AG08396 (cell line): ENCODE measurements around the gene MAGEA1.
"Not testable (repeated sequence)": the region's sequence is repeated elsewhere in the genome, so short reads cannot be mapped to it uniquely, and the experiment has no call there.

Experiments used
- DNase-seq: peaks from one replicate; pipeline ENCODE4 v3.0.0; 2012; ENCODE audit warnings: low spot score, mixed read lengths

MAGEA1 gene

GRCh38 chrX:153179131-153179530 lies at the start of gene MAGEA1:
MAGEA1 (plus strand) TSS chrX:153179284; CDS start chrX:153182390, 3,106 bp downstream.
- DNase-seq: no peak

DNA sequence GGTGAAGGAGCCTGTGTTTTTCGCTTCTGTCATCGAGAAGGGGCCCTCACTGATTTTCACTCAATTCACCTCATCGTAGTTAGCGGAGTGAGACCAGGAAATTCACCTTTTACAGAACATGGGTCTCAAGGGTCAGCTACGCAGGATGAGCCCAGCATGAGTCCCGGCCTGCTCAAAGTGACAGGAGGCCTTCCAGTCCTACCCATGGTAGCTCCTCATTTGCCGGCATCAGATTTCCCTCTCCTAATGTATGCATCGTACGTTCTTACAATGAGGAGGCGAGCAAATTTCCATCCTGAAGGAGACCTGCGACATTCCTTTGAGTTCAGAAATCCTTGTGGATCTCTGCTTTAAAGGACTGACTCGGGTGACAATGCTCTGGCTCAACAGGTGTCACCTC lies 46.2 kb upstream of the MAGEA1 start:
- DNase-seq: not testable (repeated sequence)

- DNase-seq: not testable (repeated sequence)
Observed at GRCh38 chrX:153139074-153139473, 40.0 kb upstream of the MAGEA1 start.

DNA sequence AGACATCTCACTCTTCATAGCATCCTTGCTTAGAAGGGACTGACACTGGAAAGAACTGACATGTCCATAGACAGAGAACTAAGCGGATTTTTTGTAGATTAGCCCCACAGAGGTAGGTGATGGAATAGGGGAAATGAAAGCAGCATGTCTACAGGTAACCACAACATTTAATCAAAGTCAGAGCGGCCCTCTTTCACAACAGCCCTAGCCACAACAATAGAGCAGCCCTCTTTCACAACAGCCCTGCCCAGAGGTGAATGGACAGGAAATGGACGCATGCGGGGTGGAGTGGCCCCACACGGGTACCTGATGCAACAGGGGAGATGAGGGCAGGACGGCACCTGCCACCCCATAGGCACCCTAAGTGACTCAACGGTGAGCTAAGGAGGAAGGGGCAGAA lies 32.8 kb upstream of the MAGEA1 start:
- DNase-seq: not testable (repeated sequence)

GRCh38 chrX:153153516-153153915 lies 25.6 kb upstream of the MAGEA1 start:
- no peak for DNase-seq

- DNase-seq: no peak
Observed at GRCh38 chrX:153157450-153157849, 21.6 kb upstream of the MAGEA1 start.

- DNase-seq: no peak
Observed at GRCh38 chrX:153158319-153158718, 20.8 kb upstream of the MAGEA1 start.

GRCh38 chrX:153161952-153162351 lies 17.1 kb upstream of the MAGEA1 start:
- no peak for DNase-seq

DNA sequence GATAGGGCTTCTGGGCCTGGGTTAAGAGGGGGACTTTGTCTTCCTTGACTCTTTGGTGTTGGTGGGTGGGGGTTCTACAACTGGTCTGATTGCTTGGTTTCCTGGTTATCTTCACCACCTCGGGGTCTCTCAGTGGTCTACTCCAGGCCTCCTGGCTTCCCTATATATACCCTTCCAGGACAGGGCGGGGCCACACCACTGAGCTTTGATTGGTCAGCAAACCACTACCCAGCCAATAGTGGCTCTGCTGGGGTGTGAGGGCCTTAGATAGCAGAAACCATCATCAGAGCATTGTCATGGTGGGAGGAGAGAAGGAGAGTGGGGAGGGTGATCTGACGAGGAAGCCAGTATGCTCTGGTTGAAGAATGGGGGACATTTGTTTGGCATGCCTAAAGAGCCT lies 14.4 kb upstream of the MAGEA1 start:
- DNase-seq: no peak

DNA sequence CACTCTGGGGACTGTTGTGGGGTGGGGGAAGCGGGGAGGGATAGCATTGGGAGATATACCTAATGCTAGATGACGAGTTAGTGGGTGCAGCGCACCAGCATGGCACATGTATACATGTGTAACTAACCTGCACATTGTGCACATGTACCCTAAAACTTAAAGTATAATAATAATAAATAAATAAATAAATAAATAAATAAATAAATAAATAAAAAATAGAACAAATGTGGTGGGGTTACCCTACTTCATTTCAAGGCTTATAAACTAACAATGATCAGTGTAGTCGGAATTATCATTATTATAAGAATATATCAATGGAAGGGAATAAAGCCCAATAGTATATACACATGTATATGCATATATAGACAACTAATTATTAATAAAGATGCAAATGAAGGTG lies 10.7 kb upstream of the MAGEA1 start:
- not testable (repeated sequence) for DNase-seq

DNA sequence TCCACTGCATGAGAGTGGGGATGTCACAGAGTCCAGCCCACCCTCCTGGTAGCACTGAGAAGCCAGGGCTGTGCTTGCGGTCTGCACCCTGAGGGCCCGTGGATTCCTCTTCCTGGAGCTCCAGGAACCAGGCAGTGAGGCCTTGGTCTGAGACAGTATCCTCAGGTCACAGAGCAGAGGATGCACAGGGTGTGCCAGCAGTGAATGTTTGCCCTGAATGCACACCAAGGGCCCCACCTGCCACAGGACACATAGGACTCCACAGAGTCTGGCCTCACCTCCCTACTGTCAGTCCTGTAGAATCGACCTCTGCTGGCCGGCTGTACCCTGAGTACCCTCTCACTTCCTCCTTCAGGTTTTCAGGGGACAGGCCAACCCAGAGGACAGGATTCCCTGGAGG lies 2.7 kb downstream of the MAGEA1 start:
- DNase-seq: no peak

GRCh38 chrX:153184787-153185186 lies 5.7 kb downstream of the MAGEA1 start:
- no peak for DNase-seq

DNA sequence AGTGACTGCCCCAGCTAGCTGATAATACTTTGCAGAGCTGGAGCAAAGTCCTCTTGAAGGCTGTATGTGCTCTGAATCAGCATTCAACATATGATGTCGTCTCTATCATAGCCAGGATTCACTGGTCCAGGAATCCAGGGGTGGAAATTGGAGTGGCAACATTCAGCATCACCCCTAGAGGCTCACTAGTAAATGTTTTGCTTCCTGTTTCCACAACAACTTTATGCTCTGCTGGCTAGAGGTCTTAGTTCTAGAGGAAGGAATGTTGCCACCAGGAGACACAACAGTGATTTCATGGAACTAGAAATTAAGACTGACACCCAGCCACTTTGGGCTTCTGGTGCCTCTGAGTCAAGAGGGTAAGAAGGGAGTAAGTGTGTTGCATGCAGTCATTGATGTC lies 11.3 kb downstream of the MAGEA1 start:
- DNase-seq: no peak

- DNase-seq: no peak
Observed at GRCh38 chrX:153200462-153200861, 21.4 kb downstream of the MAGEA1 start.

DNA sequence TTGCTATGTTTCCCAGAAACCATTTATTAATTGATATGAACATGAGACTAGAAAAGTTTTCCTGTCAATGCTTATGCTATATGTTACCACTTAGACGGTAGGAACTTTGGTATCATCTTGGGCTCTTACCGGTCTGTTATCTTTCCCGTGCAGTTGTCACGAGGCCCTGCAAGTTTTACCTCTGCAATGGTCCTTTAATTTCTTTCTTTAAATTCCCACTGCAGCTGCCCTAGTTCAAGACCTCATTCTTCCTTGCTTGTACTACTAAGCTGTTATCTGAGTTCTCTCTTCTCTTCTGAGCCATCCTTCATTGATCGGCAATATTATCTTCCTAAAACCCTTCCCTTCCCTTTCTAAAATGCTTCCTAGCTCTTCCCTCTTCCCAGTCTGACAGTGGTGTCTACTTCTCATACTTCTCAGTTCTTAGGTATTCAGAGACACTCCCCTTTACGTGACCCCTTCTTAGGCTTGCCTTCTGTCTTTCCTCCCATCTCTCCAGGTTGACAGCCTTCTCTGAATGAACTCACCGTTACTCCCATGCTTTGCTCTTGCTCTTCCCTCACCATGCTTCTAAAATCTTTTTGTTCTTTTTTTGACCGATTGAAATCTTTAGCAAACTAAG lies 27.5 kb downstream of the MAGEA1 start:
- no peak for DNase-seq

- DNase-seq: no peak
Observed at GRCh38 chrX:153209347-153209746, 30.3 kb downstream of the MAGEA1 start.

DNA sequence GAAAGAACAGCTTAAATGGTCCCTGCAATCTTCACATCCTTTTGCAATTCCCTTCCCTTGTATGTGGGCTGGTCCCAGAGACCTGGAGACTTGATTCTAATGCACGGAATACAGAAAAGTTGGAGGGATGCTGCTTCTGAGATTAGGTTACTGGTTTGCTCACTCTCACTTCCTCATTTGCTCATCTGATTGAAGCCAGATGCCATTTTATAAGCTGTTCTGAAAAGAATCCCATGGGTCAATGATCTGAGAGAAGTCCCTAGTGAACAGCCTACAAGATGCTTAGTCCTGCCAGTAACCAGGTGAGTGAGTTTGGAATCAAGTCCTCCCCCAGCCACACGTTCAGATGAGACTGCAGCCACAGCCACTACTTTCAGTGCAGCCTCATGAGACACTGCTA lies 35.9 kb downstream of the MAGEA1 start:
- DNase-seq: no peak

DNA sequence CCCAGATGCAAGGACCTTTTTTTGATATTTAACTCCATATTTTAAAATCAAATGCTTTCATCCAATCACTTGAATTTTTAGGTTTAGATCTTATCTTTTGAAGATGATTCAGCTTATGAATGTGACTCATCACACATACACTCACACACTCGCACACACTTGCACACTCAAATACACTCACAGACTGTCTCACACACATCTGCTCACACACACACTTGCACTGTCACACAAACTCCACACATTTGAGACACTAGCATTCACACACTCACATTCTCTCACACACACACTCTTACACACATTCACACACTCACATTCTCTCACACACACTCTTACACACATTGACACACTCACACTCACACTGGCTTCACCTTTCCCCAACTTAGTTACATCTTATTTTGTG lies 37.8 kb downstream of the MAGEA1 start:
- no peak for DNase-seq

- no peak for DNase-seq
Observed at GRCh38 chrX:153225438-153226098, 46.5 kb downstream of the MAGEA1 start.

- DNase-seq: peak; percentile 16
Observed at GRCh38 chrX:153226344-153227185, 47.5 kb downstream of the MAGEA1 start.
